Measurements from ENCODE around the gene SOX2.

DNA sequence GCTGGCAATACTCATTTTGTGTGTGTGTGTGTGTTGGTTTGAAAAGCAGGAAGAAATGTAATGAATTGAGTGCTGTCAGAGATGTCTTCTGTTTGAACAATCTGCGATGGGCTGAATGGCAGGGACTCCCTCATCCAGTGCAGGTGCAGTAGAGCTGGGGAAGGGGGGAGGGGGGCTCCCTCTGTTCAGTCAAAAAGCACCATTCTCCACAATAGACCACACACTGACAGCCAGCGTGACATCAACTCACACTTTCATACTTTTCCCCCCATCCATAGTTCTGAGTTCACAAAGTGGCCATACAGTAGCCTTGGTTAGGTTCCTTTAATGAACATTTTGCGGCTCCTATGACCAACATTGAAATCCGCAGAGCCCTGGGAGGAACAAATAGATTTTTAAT, 10.4 kb downstream of the SOX2 start:
- no peak for TF ChIP-seq EZH2phosphoT487 (IDR thresholded peaks at IDR 0.05; ENCODE audit: insufficient read depth, low read depth)
- TF ChIP-seq EZH2 (IDR thresholded peaks at IDR 0.05; ENCODE audit: insufficient read depth, poor library complexity, severe bottlenecking), result no peak

Measured in GM23248 (cell line).